H9 (cell line): ENCODE data around the gene YAE1. TPM values are rescaled to one million over a fixed set of nuclear protein-coding genes. Genes with fewer than 3 reads are reported as not detected.

ENCODE experiments used
- DNase-seq: peaks from one replicate; pipeline ENCODE4 v3.0.0-alpha.2; 2017
- H2AFZ ChIP-seq: one replicate; pipeline ENCODE4 v1.6.1; 2013; ENCODE audit warnings: mild to moderate bottlenecking, low read length, control low read depth, moderate library complexity
- H2AK5ac ChIP-seq: 2 replicates; pipeline ENCODE4 v1.6.1; 2013; ENCODE audit warnings: low read length, control low read depth, mixed read lengths; ENCODE audit not compliant: insufficient read length
- H2BK120ac ChIP-seq: one replicate; pipeline ENCODE4 v1.6.1; 2013; ENCODE audit warnings: low read depth, mild to moderate bottlenecking, low read length, control low read depth, inconsistent platforms; ENCODE audit not compliant: poor library complexity, severe bottlenecking
- H2BK12ac ChIP-seq: 2 replicates; pipeline ENCODE4 v1.6.1; 2013; ENCODE audit warnings: low read length, control low read depth, mixed read lengths, low read depth; ENCODE audit not compliant: insufficient read length
- H2BK15ac ChIP-seq: 2 replicates; pipeline ENCODE4 v1.6.1; 2013; ENCODE audit warnings: low read depth, low read length, control low read depth
- H2BK20ac ChIP-seq: one replicate; pipeline ENCODE4 v1.6.1; 2013; ENCODE audit warnings: low read depth, mild to moderate bottlenecking, low read length, control low read depth, inconsistent platforms; ENCODE audit not compliant: poor library complexity, severe bottlenecking
- H2BK5ac ChIP-seq: 2 replicates; pipeline ENCODE4 v1.6.1; 2013; ENCODE audit warnings: low read length, control low read depth, mixed read lengths; ENCODE audit not compliant: insufficient read length
- H3K14ac ChIP-seq: 2 replicates; pipeline ENCODE4 v1.6.1; 2013; ENCODE audit warnings: low read length, control low read depth; ENCODE audit not compliant: insufficient read depth
- H3K18ac ChIP-seq: 2 replicates; pipeline ENCODE4 v1.6.1; 2013; ENCODE audit warnings: low read depth, mild to moderate bottlenecking, mixed read lengths, low read length, control low read depth; ENCODE audit not compliant: insufficient read length
- H3K23ac ChIP-seq: 2 replicates; pipeline ENCODE4 v1.6.1; 2013; ENCODE audit warnings: low read length, control low read depth, mixed read lengths, low read depth; ENCODE audit not compliant: insufficient read length
- H3K23me2 ChIP-seq: 2 replicates; pipeline ENCODE4 v1.6.1; 2013; ENCODE audit warnings: low read depth, mild to moderate bottlenecking, mixed read lengths, low read length, control low read depth; ENCODE audit not compliant: insufficient read length, poor library complexity, severe bottlenecking
- H3K27ac ChIP-seq: 2 replicates; pipeline ENCODE4 v1.5.1; 2013; ENCODE audit warnings: low read length, control low read depth, mixed read lengths, low read depth; ENCODE audit not compliant: insufficient read length
- H3K27me3 ChIP-seq: 2 replicates; pipeline ENCODE4 v1.6.1; 2013; ENCODE audit warnings: low read length, control low read depth, inconsistent platforms; ENCODE audit not compliant: insufficient read depth
- H3K4ac ChIP-seq: 2 replicates; pipeline ENCODE4 v1.6.1; 2013; ENCODE audit warnings: low read depth, mild to moderate bottlenecking, control low read depth, inconsistent platforms, low read length, moderate library complexity
- H3K4me1 ChIP-seq: 2 replicates; pipeline ENCODE4 v1.6.1; 2013; ENCODE audit warnings: low read length, control low read depth, inconsistent platforms; ENCODE audit not compliant: insufficient read depth
- H3K4me2 ChIP-seq: 2 replicates; pipeline ENCODE4 v1.6.1; 2013; ENCODE audit warnings: low read length, control low read depth, mixed read lengths; ENCODE audit not compliant: insufficient read length, insufficient read depth
- H3K56ac ChIP-seq: 2 replicates; pipeline ENCODE4 v1.6.1; 2013; ENCODE audit warnings: low read depth, mild to moderate bottlenecking, mixed read lengths, low read length, control low read depth; ENCODE audit not compliant: insufficient read length
- H3K79me1 ChIP-seq: 2 replicates; pipeline ENCODE4 v1.6.1; 2013; ENCODE audit warnings: low read depth, mild to moderate bottlenecking, moderate library complexity, low read length, control low read depth, inconsistent platforms; ENCODE audit not compliant: insufficient read depth, poor library complexity, severe bottlenecking
- H3K79me2 ChIP-seq: 2 replicates; pipeline ENCODE4 v1.6.1; 2013; ENCODE audit warnings: low read length, control low read depth, inconsistent platforms; ENCODE audit not compliant: insufficient read depth
- H3K9ac ChIP-seq: 2 replicates; pipeline ENCODE4 v1.6.1; 2013; ENCODE audit warnings: low read length, control low read depth, mixed read lengths; ENCODE audit not compliant: insufficient read length; ENCODE audit errors: extremely low read depth
- H3K9me3 ChIP-seq: one replicate; pipeline ENCODE4 v1.6.1; 2013; ENCODE audit warnings: low read depth, low read length, inconsistent platforms; ENCODE audit not compliant: control insufficient read depth
- H3T11ph ChIP-seq: one replicate; pipeline ENCODE4 v1.6.1; 2013; ENCODE audit warnings: mild to moderate bottlenecking, low read length, control low read depth, inconsistent platforms
- H4K20me1 ChIP-seq: one replicate; pipeline ENCODE4 v1.6.1; 2013; ENCODE audit not compliant: control insufficient read depth, insufficient read length, insufficient read depth
- H4K5ac ChIP-seq: 2 replicates; pipeline ENCODE4 v1.6.1; 2013; ENCODE audit warnings: low read depth, mild to moderate bottlenecking, mixed read lengths, low read length, control low read depth; ENCODE audit not compliant: insufficient read length
- H4K8ac ChIP-seq: replicated peaks from 2 replicates; pipeline ENCODE4 v1.6.1; 2013; ENCODE audit warnings: low read length, control low read depth, mixed read lengths, low read depth; ENCODE audit not compliant: insufficient read length
- H4K91ac ChIP-seq: 2 replicates; pipeline ENCODE4 v1.6.1; 2013; ENCODE audit warnings: low read depth, mild to moderate bottlenecking, moderate library complexity, mixed read lengths, low read length, control low read depth; ENCODE audit not compliant: insufficient read length
- H3K27ac Mint-ChIP-seq, 3 experiments: 2 replicates in 2 of 3; 3 replicates in 1 of 3; pipeline ENCODE4 v1.8.0; 2020 to 2021; ENCODE audit warnings: mixed read lengths in 3 of 3, mild to moderate bottlenecking in 1 of 3, moderate library complexity in 1 of 3
- H3K27me3 Mint-ChIP-seq: 2 replicates; pipeline ENCODE4 v1.8.0; 2021; ENCODE audit warnings: low read depth, mild to moderate bottlenecking, moderate library complexity, mixed read lengths
- H3K36me3 Mint-ChIP-seq, 3 experiments: 2 replicates in 2 of 3; 3 replicates in 1 of 3; pipeline ENCODE4 v1.8.0; 2020 to 2021; ENCODE audit warnings: low read depth in 3 of 3, mixed read lengths in 3 of 3; ENCODE audit not compliant: insufficient read depth in 1 of 3
- H3K4me1 Mint-ChIP-seq, 2 experiments: 2 replicates each; pipeline ENCODE4 v1.8.0; 2020; ENCODE audit warnings: mixed read lengths in 2 of 2
- H3K4me3 Mint-ChIP-seq, 2 experiments: 2 replicates in 1 of 2; 3 replicates in 1 of 2; pipeline ENCODE4 v1.8.0; 2020 to 2021; ENCODE audit warnings: mild to moderate bottlenecking in 2 of 2, mixed read lengths in 2 of 2, moderate library complexity in 1 of 2
- H3K9me3 Mint-ChIP-seq, 2 experiments: 2 replicates in 1 of 2; 3 replicates in 1 of 2; pipeline ENCODE4 v1.8.0; 2020; ENCODE audit warnings: mild to moderate bottlenecking in 2 of 2, mixed read lengths in 2 of 2, moderate library complexity in 1 of 2
- CTCF ChIP-seq: fragments of 200-600 bp; sonication (generic); conservative IDR thresholded peaks from 3 replicates; pipeline ENCODE4 v1.8.0; 2021; ENCODE audit warnings: antibody characterized with exemption, mild to moderate bottlenecking
- WGBS: extraction: QIAGEN DNeasy Blood & Tissue Kit; methylation state at CpG from one replicate; pipeline ENCODE4 v1.1.7; 2013; ENCODE audit warnings: missing lambda C conversion rate, low lambda C conversion rate, mixed read lengths; ENCODE audit not compliant: insufficient read length; ENCODE audit errors: extremely low coverage; 5-methylcytosine and 5-hydroxymethylcytosine counted together
- total RNA-seq: library from RNA; stranded (reverse); gene quantifications from 2 replicates; pipeline ENCODE4 v1.2.1, GENCODE V29; 2021

YAE1 gene
- total RNA-seq, 1 experiment from 2014 or later = 28.8 TPM

- Histone ChIP-seq H3K4me2 (no peak overlapping the region), H3K79me1 (no peaks in the 10 kb centered on the region), H3K18ac (no peak overlapping the region)
These were observed 40.1 kb downstream of the YAE1 start for GRCh38 chr7:39606352-39606751.

More at GRCh38 chr7:39606352-39606751, 40.1 kb downstream of the YAE1 start:
- H3K4me3 Mint-ChIP-seq = no peak overlapping the region
- TF ChIP-seq CTCF = no peak
- H3K4me1 Mint-ChIP-seq = peaks cover 3 to 12% of the 10 kb centered on the region in 2 experiments
- H3K4me1 ChIP-seq = no peaks in the 10 kb centered on the region; the same call in 1 of the 2 replicates
- no peak overlapping the region for H3K14ac ChIP-seq
- H4K91ac ChIP-seq = no peak overlapping the region
- WGBS = no CpG with 5 or more reads among the region's 2 CpGs
- no peak overlapping the region for H2BK20ac ChIP-seq
- no peak for DNase-seq
- no peaks in the 10 kb centered on the region for H3K79me2 ChIP-seq
- H2BK15ac ChIP-seq = no peak overlapping the region
- no peaks in the 10 kb centered on the region for H4K20me1 ChIP-seq
- no peak overlapping the region for H3K27ac ChIP-seq
- no peak overlapping the region for H2BK5ac ChIP-seq
- H3T11ph ChIP-seq = no peak overlapping the region
- no peak overlapping the region for H3K27ac Mint-ChIP-seq
- no peaks in the 10 kb centered on the region for H3K9me3 ChIP-seq
- H3K9ac ChIP-seq = no peak overlapping the region
- peaks cover 21% of the 10 kb centered on the region for H3K27me3 Mint-ChIP-seq
- no peak overlapping the region for H2BK12ac ChIP-seq
- no peaks in the 10 kb centered on the region for H3K36me3 Mint-ChIP-seq
- H3K4ac ChIP-seq = no peak overlapping the region
- no peak overlapping the region for H2AFZ ChIP-seq
- no peak overlapping the region for H3K23ac ChIP-seq
- no peak overlapping the region for H2BK120ac ChIP-seq
- H4K8ac ChIP-seq = no peak overlapping the region
- peaks cover 2% of the 10 kb centered on the region for H3K23me2 ChIP-seq
- H3K27me3 ChIP-seq = no peaks in the 10 kb centered on the region; the same call in 1 of the 2 replicates
- H4K5ac ChIP-seq = no peak overlapping the region
- H3K56ac ChIP-seq = no peak overlapping the region
- H2AK5ac ChIP-seq = no peak overlapping the region
- no peaks in the 10 kb centered on the region for H3K9me3 Mint-ChIP-seq
